Measurements from ENCODE around the gene RNF13. TPM values are rescaled to one million over a fixed set of nuclear protein-coding genes. Genes with fewer than 3 reads are reported as not detected.
A peak's percentile ranks its signal among the peaks of the same experiment; 100 is the strongest.
"Not testable (repeated sequence)": the region's sequence is repeated elsewhere in the genome, so short reads cannot be mapped to it uniquely, and the experiment has no call there.

The RNF13 gene
- total RNA-seq, 1 donor from 2014 or later = 89.3 TPM

DNA sequence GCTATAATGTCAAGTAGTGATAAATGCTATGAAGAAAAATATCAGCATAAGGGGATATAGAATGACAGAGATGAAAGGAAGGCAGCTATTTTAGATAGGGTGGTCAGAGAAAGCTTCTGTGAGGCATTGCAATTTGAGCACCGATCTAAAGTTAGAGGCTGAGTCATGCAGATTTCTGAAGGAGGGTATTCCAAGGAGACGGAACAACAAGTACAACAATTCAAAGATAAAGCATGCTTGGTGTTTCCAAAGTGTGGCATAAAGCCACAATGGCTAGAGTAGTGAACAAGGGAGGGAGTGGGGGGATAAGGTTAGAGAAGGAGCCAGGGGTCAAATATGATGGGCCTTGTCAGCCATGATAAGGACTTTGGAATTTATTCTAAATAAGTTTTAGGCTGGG is 85.8 kb downstream of the RNF13 start:
- DNase-seq = no peak

GRCh38 chr3:149900322-149900721 is 87.3 kb downstream of the RNF13 start:
- DNase-seq = no peak

DNA sequence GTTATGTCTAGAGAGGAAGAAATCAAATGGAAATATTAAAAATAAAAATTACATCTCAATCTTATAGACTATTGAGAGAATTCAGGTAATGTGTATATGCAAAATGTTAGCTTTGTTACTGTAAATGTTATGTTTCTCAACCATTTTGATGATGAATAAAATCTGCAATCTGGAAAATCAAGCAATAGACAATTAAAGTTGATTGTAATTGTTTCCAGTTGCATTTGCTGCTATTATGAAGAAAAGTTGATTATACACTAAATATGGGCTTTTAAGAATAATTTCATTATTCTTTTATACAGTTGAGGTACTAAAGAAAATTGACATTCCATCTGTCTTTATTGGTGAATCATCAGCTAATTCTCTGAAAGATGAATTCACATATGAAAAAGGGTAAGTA is 88.8 kb downstream of the RNF13 start:
- DNase-seq = no peak

DNA sequence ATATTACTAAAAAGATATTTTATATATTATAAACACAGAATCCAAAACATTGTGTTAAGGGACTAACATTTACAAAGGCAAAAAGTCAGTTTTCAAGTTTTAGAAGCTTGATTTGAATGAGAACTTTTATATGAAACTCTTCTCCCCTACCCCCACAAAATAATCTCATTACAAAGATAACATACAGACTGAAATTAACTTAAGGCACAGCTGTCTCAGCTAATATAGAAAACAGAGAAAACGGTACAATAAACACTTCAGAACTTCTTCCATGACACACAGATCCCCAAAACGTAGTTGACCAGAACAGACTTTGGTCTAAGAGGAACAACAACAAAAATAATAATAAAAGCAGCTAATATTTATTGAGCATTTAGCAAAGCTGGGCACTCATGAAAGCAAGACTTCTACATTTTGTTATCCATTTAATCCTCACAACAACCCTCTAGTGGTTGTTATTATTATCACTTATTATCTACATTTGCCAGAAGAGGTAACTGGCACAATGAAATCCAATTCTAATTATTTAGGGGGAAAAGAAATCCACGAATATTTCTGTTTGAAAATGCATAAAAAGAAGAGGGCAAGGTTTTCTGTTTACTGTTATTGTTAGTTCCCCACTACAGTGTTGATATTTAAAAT is 89.6 kb downstream of the RNF13 start:
- DNase-seq = no peak

GRCh38 chr3:149906036-149906435 is 93.0 kb downstream of the RNF13 start:
- DNase-seq = no peak

DNA sequence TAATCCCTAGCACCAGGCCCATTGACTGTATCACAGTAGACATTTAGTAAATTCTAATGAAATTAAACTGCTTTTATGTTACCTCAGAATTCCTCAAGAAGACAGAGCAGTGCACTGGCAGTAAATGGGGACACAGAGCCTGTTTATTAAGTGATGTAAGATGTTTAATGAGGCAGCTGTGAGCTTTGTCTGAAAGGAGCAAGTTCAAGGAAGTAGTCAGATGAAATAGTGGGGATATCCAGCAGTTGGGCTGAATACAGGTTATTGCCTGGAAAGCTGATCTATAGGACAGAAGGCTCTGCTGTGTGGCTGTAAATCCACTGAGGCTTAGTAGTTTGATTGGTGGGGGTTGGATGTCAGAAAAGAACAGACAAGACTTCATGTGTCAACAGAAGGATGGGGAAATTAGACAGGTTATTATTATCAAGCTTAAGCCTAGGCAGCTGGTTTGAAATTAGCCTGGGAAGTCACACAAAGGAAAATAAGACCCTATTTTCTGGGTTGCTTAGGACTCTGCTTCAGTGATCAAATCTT is 95.5 kb downstream of the RNF13 start:
- DNase-seq = no peak

- no peak for DNase-seq
Measured at GRCh38 chr3:149909923-149910322, 96.9 kb downstream of the RNF13 start.

DNA sequence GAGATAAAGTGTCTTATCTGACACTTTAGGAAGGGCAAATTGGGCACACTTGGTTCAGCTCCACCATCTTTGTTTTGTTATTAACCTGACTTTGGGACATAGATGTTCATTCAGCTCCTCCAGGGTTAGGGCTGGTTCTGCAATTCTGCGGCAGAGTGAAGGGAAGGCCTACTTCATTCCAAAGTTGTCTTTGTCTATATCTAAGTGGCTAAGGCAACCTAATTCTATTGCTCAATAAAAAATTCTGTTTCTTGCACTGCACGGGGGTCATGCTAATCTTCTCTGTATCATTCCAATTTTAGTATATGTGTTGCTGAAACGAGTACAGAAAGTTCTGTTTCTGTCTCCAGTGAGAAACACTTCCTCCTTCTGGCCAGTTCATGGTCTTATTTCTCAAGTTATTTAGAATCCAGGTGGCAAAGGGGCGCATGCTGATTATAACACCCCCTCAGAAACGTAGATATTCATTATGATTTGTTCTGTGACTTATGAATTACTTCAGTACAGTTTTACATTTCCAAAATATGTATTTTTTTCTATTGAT is 104.2 kb downstream of the RNF13 start:
- no peak for DNase-seq

GRCh38 chr3:149919509-149919908 is 106.5 kb downstream of the RNF13 start:
- DNase-seq = no peak

- DNase-seq = no peak
Measured at GRCh38 chr3:149920119-149920518, 107.1 kb downstream of the RNF13 start.

DNA sequence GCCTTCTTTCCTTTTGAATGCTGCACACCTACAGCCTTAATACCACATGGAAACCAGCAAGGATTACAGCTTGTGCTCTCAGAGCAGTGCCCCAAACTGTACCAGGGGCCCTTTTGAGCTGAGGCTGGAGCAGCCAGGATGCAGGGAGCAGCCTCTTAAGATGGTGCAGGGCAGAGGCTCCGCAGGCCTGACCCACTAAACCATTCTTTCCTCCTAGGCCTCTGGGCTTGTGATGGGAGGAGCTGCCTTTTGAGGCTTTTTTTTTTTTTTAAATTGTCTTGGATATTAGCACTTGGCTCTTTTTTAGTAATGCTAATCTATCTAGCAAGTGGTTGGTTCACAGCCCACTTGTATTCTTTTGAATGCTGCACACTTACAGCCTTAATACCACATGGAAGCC is 120.0 kb downstream of the RNF13 start:
- no peak for DNase-seq

DNA sequence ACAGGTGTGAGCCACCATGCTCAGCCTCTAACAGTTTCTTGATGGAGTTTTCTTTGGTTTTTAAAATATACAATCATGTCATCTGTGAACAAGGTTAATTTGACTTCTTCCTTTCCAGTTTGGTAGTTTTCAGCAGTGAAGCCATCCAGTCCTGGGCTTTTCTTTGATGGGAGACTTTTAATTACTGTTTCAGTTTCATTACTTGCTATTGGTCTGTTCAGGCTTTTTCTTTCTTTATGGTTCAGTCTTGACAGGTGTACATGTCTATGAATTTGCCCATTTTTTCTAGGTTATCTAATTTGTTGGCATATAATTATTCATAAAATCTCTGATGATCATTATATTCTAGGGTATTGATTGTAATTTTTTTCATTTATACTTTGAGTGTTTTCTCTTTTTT is 120.8 kb downstream of the RNF13 start:
- no peak for DNase-seq

DNA sequence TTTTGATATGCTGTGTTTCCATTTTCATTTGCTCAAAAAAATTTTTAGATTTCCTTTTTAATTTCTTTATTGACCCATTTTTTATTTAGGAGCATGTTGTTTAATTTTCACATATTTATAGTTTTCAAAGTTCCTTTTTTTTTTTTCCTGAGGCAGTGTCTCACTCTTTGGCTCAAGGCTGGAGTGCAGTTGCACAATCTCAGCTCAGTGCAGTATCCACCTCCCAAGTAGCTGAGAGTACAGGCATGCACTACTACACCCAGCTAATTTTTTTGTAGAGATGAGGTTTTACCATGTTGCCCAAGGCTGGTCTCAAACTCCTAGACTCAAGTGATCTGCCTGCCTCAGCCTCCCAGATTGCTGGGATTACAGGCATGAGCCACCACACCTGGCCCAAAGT is 121.5 kb downstream of the RNF13 start:
- no peak for DNase-seq

DNA sequence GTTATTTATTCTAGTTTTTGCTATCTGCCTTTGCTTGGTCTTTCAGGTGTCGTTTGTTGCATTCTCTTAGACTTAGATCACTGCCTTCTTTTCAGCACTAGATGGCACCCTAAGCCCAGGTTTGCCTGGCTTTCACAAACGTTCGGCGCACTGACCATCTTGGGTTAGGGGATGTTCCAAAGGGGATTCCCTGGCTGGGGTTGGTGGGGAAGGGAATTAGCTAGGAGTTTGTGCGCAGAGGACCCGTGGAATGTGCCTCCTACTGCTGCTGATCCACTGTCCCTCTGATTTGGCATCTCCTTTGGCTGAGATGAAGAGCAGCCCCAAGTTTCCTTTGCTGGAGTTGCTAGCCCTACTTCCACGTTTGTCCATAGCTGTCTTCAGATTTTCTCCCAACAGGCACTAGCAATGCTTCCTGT is 123.8 kb downstream of the RNF13 start:
- DNase-seq = no peak

DNA sequence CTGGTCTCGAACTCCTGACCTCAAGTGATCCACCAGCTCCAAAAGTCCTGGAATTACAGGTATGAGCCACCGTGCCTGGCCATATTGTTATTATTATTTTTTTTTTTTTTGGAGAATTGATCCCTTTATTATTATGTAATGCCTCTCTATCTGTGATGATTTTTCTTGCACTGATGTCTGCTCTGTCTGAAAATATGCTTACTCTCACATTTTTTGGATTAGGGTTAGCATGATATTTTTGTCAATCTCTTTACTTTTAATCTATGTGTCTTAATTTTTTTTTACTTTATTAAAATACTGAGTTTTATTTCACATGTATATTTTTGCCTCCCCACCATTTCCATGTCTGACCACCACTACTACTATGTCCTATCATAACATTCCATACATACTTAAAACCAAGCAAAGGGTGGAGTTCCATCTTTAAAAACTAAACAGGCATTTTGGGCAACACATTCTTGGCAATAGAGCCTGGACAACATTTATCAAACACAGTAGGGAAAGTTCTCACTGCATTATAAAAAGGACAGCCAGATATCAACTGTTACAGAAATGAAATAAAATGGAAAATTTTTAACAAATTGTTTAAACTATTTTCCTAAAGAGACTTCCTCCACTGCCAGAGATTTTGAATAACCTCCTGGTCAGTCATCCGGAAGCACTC is 125.5 kb downstream of the RNF13 start:
- not testable (repeated sequence) for DNase-seq

DNA sequence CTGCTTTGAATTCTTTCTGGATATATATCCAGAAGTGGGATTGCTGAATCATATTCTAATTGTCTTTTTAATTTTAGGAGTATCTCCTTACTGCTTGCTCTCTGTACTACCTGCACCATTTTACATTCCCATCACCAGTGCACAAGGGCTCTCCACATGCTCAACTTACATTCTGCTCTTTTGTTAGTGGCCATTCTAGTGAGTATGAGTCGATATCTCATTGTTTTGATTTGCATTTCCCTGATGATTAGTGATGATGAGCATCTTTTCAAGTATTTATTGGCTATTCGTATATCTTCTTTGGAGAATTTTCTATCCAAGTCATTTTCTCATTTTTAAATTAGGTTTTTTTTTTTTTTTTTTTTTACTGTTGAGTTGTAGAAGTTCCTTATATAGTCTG is 128.2 kb downstream of the RNF13 start:
- DNase-seq = no peak

DNA sequence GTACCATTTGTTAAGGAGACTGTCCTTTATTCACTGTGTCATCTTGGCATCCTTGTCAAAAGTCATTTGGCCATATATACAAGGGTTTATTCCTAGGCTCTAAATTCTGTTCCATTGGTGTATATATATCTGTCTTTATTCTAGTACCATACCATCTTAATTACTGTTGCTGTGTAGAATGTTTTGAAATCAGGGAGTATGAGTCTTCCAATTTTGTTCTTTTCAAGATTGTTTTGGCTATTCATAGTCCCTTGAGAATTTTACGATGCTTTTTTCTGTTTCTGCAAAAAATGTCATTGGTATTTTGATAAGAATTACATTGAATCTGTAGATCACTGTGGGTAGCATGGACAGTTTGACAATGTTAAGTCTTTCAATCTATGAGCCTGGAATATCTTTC is 128.9 kb downstream of the RNF13 start:
- DNase-seq = no peak

DNA sequence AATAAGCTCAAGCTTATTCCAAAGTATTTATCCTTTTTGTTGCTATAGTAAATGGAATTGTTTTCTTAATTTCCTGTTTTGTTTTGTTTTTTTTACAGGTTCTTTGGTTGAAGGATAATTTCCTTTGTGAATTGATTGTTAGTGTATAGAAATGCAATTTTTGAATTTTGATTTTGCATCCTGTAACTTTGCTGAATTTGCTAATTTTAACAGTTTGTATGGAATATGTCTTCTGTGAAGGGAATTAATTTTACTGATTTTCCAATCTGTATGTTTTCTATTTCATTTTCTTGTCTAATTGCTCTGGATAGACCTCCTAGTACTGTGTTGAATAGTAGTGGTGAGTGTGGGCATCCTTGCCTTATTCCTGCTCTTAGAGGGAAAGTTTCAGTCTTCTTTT is 129.4 kb downstream of the RNF13 start:
- no peak for DNase-seq

DNA sequence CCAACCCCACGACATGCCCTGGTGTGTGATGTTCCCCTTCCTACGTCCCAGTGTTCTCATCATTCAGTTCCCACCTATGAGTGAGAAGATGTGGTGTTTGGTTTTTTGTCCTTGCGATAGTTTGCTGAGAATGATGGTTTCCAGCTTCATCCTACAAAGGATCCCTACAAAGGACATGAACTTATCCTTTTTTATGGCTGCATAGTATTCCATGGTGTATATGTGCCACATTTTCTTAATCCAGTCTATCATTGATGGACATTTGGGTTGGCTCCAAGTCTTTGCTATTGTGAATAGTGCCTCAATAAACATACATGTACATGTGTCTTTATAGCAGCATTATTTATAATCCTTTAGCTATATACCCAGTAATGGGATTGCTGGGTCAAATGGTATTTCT is 131.0 kb downstream of the RNF13 start:
- DNase-seq = not testable (repeated sequence)

DNA sequence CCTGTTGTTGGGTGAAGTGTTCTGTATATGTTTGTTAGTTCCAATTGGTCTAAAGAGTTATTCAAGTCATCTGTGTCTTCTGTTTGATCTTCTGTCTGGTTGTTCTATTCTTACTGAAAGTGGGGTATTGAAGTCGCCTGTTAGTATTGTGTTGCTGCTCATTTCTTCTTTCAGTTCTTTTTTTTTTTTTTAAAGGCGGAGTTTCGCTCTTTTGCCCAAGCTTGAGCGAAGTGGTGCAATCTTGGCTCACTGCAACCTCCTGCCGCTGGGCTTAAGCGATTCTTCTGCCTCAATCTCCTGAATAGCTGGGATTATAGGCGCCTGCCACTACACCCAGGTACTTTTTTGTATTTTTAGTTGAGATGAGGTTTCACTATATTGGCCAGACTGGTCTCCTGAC is 134.2 kb downstream of the RNF13 start:
- DNase-seq = no peak

- DNase-seq = no peak
Measured at GRCh38 chr3:149949181-149949580, 136.2 kb downstream of the RNF13 start.

DNA sequence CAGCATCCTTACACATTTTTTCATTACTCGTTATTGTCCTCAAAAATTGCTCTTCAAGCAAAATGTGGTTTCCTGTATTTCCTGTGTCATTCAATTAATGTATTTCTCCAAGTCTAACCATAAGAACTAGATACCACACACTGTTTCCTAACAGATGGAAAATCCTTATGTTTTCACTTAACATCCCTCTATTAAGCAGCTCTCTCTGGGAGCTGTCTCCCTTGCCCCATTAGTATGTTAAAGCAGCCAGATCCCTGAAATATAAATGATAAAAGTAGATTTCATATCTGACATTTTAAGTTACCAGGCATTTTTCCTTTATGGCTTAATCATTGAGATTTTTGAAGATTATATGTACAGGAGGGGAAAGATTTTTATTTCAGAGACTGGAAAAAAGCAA is 141.8 kb downstream of the RNF13 start:
- peak; percentile 63 for DNase-seq

DNA sequence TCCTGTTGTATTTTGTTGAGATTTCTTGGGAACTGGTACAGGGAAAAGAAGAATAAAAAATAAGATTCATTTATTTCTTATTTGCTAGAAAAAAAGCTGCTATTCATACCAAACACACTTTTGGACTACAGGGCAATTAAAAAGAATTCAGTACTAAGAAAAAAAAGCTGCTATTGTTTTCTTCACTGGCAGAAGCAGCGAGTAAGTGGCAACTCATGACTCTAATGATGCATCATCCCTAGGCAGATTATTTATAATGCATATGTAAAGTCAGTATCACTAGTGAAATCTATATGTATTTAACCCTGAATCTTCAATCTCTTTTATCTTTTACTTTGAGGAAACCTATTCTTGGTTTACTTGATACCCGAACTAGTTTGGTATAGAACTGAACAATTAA is 142.4 kb downstream of the RNF13 start:
- DNase-seq = no peak
